HCT116 (cell line): Measurements from ENCODE around the gene LDLR.

Experiments used
- ATF3 ChIP-seq: IDR thresholded peaks from 2 replicates; pipeline ENCODE4 v1.6.1; 2012
- CBX3 ChIP-seq: IDR thresholded peaks from 2 replicates; pipeline ENCODE4 v1.6.1; 2012; ENCODE audit warnings: low read depth
- CTCF ChIP-seq, 3 experiments: fragments of 200-600 bp in 1 of 3; sonication (generic) in 1 of 3; IDR thresholded peaks in 2 of 3; conservative IDR thresholded peaks in 1 of 3; 2 replicates each; pipeline ENCODE4 v1.5.1; 2012 to 2017; ENCODE audit warnings: low read depth in 2 of 3, low read length in 2 of 3, antibody characterized with exemption in 1 of 3, borderline replicate concordance in 1 of 3, control low read depth in 1 of 3, mild to moderate bottlenecking in 1 of 3, mixed read lengths in 1 of 3, mixed run types in 1 of 3, moderate library complexity in 1 of 3; ENCODE audit not compliant: insufficient read depth in 1 of 3
- EGR1 ChIP-seq: IDR thresholded peaks from 2 replicates; pipeline ENCODE4 v1.6.1; 2012; ENCODE audit warnings: low read depth
- EZH2 ChIP-seq: fragments of 200-600 bp; sonication (generic); IDR thresholded peaks from 2 replicates; pipeline ENCODE4 v1.6.1; 2017; ENCODE audit warnings: antibody characterized with exemption, mixed run types
- EZH2phosphoT487 ChIP-seq: fragments of 200-600 bp; IDR thresholded peaks from 2 replicates; pipeline ENCODE4 v1.6.1; 2018; ENCODE audit warnings: antibody characterized with exemption, borderline replicate concordance
- JUND ChIP-seq: IDR thresholded peaks from 2 replicates; pipeline ENCODE4 v1.6.1; 2012
- MAX ChIP-seq: IDR thresholded peaks from 2 replicates; pipeline ENCODE4 v1.6.1; 2012
- POLR2A ChIP-seq: IDR thresholded peaks from 2 replicates; pipeline ENCODE4 v1.7.0; 2011; ENCODE audit warnings: borderline replicate concordance; ENCODE audit not compliant: insufficient read depth, insufficient read length; ENCODE audit errors: extremely low read depth
- RAD21 ChIP-seq: IDR thresholded peaks from 2 replicates; pipeline ENCODE4 v1.6.1; 2012; ENCODE audit warnings: low read depth, mild to moderate bottlenecking
- REST ChIP-seq: IDR thresholded peaks from 2 replicates; pipeline ENCODE4 v1.6.1; 2012; ENCODE audit warnings: low read depth
- SP1 ChIP-seq: IDR thresholded peaks from 2 replicates; pipeline ENCODE4 v1.6.1; 2012; ENCODE audit warnings: low read depth

- no peak for TF ChIP-seq EZH2
- no peak for TF ChIP-seq REST
- TF ChIP-seq ATF3: no peak
- no peak for TF ChIP-seq JUND
- no peak for TF ChIP-seq RAD21
- TF ChIP-seq CTCF (IDR thresholded peaks at IDR 0.05 in 2 of 3, conservative IDR thresholded peaks at IDR 0.05 in 1 of 3; ENCODE audit: borderline replicate concordance in 1 of 3, insufficient read depth in 1 of 3, low read depth in 2 of 3, low read length in 2 of 3): no peak
- TF ChIP-seq EZH2phosphoT487: no peak
- no peak for TF ChIP-seq POLR2A
- TF ChIP-seq MAX: no peak
- TF ChIP-seq SP1: no peak
- TF ChIP-seq EGR1: no peak
- TF ChIP-seq CBX3: no peak
Measured at GRCh38 chr19:11054628-11055027, 34.6 kb upstream of the LDLR start.
